GM23338 (cell line): ENCODE results near the gene CHIC1. TPM values are rescaled to one million over a fixed set of nuclear protein-coding genes. Genes with fewer than 3 reads are reported as not detected.
A peak's percentile ranks its signal among the peaks of the same experiment; 100 is the strongest.

Experiments
- ATAC-seq: fragments of 200-7000 bp; cut with Tn5 transposase; 3 replicates; pipeline ENCODE4 v1.9.1; 2020
- DNase-seq: peaks from one replicate; pipeline ENCODE4 v3.0.0-alpha.2; 2015; ENCODE audit warnings: low spot score
- H2AFZ ChIP-seq: fragments of 200-600 bp; sonication (generic); 2 replicates; pipeline ENCODE4 v1.8.0; 2016; ENCODE audit warnings: antibody characterized with exemption, mild to moderate bottlenecking, moderate library complexity
- H3F3A ChIP-seq: fragments of 200-600 bp; sonication (generic); replicated peaks from 2 replicates; pipeline ENCODE4 v1.8.0; 2017; ENCODE audit warnings: antibody characterized with exemption, mixed run types, low read depth
- H3K27ac ChIP-seq: fragments of 200-600 bp; sonication (generic); 2 replicates; pipeline ENCODE4 v1.6.1; 2016; ENCODE audit warnings: low read depth
- H3K27me3 ChIP-seq: fragments of 200-600 bp; sonication (generic); 2 replicates; pipeline ENCODE4 v1.8.0; 2016; ENCODE audit warnings: mild to moderate bottlenecking, mixed run types, moderate library complexity; ENCODE audit not compliant: insufficient read depth
- H3K36me3 ChIP-seq: fragments of 200-600 bp; sonication (generic); 2 replicates; pipeline ENCODE4 v1.8.0; 2016; ENCODE audit warnings: mild to moderate bottlenecking; ENCODE audit not compliant: insufficient read depth
- H3K4me1 ChIP-seq: fragments of 200-600 bp; sonication (generic); 2 replicates; pipeline ENCODE4 v1.8.0; 2016; ENCODE audit warnings: mild to moderate bottlenecking, moderate library complexity; ENCODE audit not compliant: insufficient read depth
- H3K4me2 ChIP-seq: fragments of 200-600 bp; sonication (generic); 2 replicates; pipeline ENCODE4 v1.7.1; 2017; ENCODE audit warnings: mixed run types
- H3K4me3 ChIP-seq: fragments of 200-600 bp; sonication (generic); 2 replicates; pipeline ENCODE4 v1.6.1; 2016; ENCODE audit warnings: mixed run types
- H3K79me2 ChIP-seq: fragments of 200-600 bp; sonication (generic); replicated peaks from 2 replicates; pipeline ENCODE4 v1.8.0; 2017; ENCODE audit warnings: mild to moderate bottlenecking; ENCODE audit not compliant: insufficient read depth
- H3K9me2 ChIP-seq: fragments of 200-600 bp; sonication (generic); 2 replicates; pipeline ENCODE4 v1.8.0; 2017; ENCODE audit not compliant: insufficient read depth
- H4K20me1 ChIP-seq: fragments of 200-600 bp; sonication (generic); replicated peaks from 2 replicates; pipeline ENCODE4 v1.8.0; 2017; ENCODE audit warnings: mild to moderate bottlenecking; ENCODE audit not compliant: insufficient read depth
- H3K27ac Mint-ChIP-seq: 2 replicates; pipeline ENCODE4 v1.8.0; 2020; ENCODE audit warnings: inconsistent platforms, mild to moderate bottlenecking, moderate library complexity, mixed read lengths
- H3K27me3 Mint-ChIP-seq: 3 replicates; pipeline ENCODE4 v1.8.0; 2022; ENCODE audit warnings: low read depth, mild to moderate bottlenecking, moderate library complexity, mixed read lengths, inconsistent platforms; ENCODE audit not compliant: insufficient read depth, poor library complexity
- H3K36me3 Mint-ChIP-seq: 3 replicates; pipeline ENCODE4 v1.8.0; 2021; ENCODE audit warnings: low read depth, mild to moderate bottlenecking, inconsistent platforms, moderate library complexity, mixed read lengths
- H3K4me1 Mint-ChIP-seq: 3 replicates; pipeline ENCODE4 v1.8.0; 2020; ENCODE audit warnings: mild to moderate bottlenecking, inconsistent platforms, mixed read lengths
- H3K4me3 Mint-ChIP-seq: 3 replicates; pipeline ENCODE4 v1.8.0; 2021; ENCODE audit warnings: moderate library complexity, mild to moderate bottlenecking, inconsistent platforms, mixed read lengths
- H3K9me3 Mint-ChIP-seq: 3 replicates; pipeline ENCODE4 v1.8.0; 2020; ENCODE audit warnings: moderate library complexity, mild to moderate bottlenecking, inconsistent platforms, mixed read lengths
- CREB1 ChIP-seq: fragments of 250-450 bp; sonication (Bioruptor Pico); IDR thresholded peaks from 2 replicates; pipeline ENCODE4 v1.5.0; 2020; ENCODE audit warnings: low read depth, mild to moderate bottlenecking, moderate library complexity
- EZH2 ChIP-seq: fragments of 200-600 bp; sonication (generic); IDR thresholded peaks from one replicate; pipeline ENCODE4 v1.8.0; 2017; ENCODE audit warnings: antibody characterized with exemption, mild to moderate bottlenecking, low read depth; ENCODE audit not compliant: unreplicated experiment
- EZH2phosphoT487 ChIP-seq: fragments of 200-600 bp; sonication (generic); IDR thresholded peaks from one replicate; pipeline ENCODE4 v1.8.1; 2018; ENCODE audit warnings: antibody characterized with exemption; ENCODE audit not compliant: unreplicated experiment
- JUNB ChIP-seq: IDR thresholded peaks from one replicate; pipeline ENCODE4 v1.6.1; 2016; ENCODE audit warnings: antibody characterized with exemption; ENCODE audit not compliant: unreplicated experiment
- POLR2AphosphoS5 ChIP-seq: IDR thresholded peaks from 2 replicates; pipeline ENCODE4 v1.6.1; 2016; ENCODE audit warnings: antibody characterized with exemption, low read depth
- STAT1 ChIP-seq: IDR thresholded peaks from one replicate; pipeline ENCODE4 v1.6.1; 2016; ENCODE audit warnings: antibody characterized with exemption; ENCODE audit not compliant: unreplicated experiment
- ZNF114 ChIP-seq: fragments of 250-450 bp; sonication (Bioruptor Pico); IDR thresholded peaks from 2 replicates; pipeline ENCODE4 v1.5.0; 2020; ENCODE audit warnings: mild to moderate bottlenecking, moderate library complexity
- ZNF331 ChIP-seq: fragments of 250-450 bp; sonication (Bioruptor Pico); IDR thresholded peaks from 2 replicates; pipeline ENCODE4 v1.5.0; 2020; ENCODE audit warnings: low read depth, mild to moderate bottlenecking, moderate library complexity
- polyA plus RNA-seq: library from polyadenylated mRNA; unstranded; fragments of >200 nt; fragmentation: Nextera tagmentation; extraction: Ambion mirVana; gene quantifications from 2 replicates; pipeline ENCODE4 v1.2.1, GENCODE V29; 2016
- total RNA-seq: library from RNA; depleted of rRNA; stranded (reverse); fragments of >200 nt; shearing (Covaris generic); gene quantifications from 2 replicates; pipeline ENCODE4 v1.2.3, GENCODE V29; 2014
- TF ChIP-seq, protein P1 (sequence below), 2 experiments: fragments of 200-600 bp in 1 of 2; sonication (generic) in 1 of 2; conservative IDR thresholded peaks; 2 replicates each; pipeline versions ENCODE4 v1.5.1 to v1.6.1; 2016 to 2017; ENCODE audit warnings: antibody characterized with exemption in 2 of 2, low read depth in 2 of 2, mild to moderate bottlenecking in 2 of 2, moderate library complexity in 1 of 2
- TF ChIP-seq, protein P2 (sequence below): IDR thresholded peaks from 2 replicates; pipeline ENCODE4 v1.6.1; 2016; ENCODE audit warnings: antibody characterized with exemption

CHIC1 gene
- total and polyA plus RNA-seq, 2 experiments from 2014 or later = 6.2 to 14.1 TPM

DNA sequence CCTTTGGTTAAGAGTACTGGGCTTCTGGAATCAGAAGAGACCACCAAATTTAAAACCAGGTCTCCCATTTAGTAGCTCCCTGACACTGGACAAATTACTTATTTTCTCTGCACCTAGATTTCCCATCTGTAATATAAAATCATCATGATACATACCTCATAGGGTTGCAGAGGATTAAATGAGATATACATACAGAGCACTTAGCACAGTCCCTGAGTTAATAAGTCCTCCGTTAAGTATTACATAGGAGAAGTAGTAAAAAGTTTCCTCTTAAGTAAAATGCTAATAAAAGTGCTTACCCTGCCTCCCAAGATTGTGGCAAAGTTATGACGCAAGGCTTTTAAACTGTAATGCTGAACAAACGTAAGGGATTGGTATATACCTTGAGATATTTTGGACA lies 539 bp upstream of the CHIC1 start (continued):
- TF ChIP-seq, protein P1, sequence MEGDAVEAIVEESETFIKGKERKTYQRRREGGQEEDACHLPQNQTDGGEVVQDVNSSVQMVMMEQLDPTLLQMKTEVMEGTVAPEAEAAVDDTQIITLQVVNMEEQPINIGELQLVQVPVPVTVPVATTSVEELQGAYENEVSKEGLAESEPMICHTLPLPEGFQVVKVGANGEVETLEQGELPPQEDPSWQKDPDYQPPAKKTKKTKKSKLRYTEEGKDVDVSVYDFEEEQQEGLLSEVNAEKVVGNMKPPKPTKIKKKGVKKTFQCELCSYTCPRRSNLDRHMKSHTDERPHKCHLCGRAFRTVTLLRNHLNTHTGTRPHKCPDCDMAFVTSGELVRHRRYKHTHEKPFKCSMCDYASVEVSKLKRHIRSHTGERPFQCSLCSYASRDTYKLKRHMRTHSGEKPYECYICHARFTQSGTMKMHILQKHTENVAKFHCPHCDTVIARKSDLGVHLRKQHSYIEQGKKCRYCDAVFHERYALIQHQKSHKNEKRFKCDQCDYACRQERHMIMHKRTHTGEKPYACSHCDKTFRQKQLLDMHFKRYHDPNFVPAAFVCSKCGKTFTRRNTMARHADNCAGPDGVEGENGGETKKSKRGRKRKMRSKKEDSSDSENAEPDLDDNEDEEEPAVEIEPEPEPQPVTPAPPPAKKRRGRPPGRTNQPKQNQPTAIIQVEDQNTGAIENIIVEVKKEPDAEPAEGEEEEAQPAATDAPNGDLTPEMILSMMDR (conservative IDR thresholded peaks at IDR 0.05; ENCODE audit: low read depth in 2 of 2) = no peak

DNA sequence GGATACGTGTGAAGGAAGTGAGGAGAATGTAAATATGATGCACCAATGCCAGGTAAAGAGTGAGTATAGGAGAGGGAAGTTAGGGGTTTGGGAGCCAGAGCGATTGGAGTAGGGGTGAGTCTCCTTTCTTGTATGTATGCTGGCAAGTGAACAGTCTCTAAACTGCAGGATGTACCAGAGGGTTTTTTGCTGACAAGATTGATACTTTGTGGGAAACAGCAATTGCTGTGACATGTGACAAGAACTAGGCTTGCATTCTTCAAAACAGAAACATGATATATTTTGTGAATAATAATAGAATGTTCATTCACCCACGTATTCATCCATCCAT lies 706 bp downstream of the CHIC1 start:
- DNase-seq = no peak
- no peaks in the 10 kb centered on the region for H3K27me3 ChIP-seq
- Mint-ChIP-seq H3K27ac (peak overlapping the region; percentile 97), H3K9me3 (no peaks in the 10 kb centered on the region), H3K4me3 (peak overlapping the region; percentile 96), H3K36me3 (no peaks in the 10 kb centered on the region), H3K4me1 (peaks cover 4% of the 10 kb centered on the region; the same call in 2 of the 3 replicates), H3K27me3 (no peaks in the 10 kb centered on the region)
- peaks cover 16% of the 10 kb centered on the region; the same call in 1 of the 2 replicates for H3K4me1 ChIP-seq
- no peaks in the 10 kb centered on the region for H3F3A ChIP-seq
- H3K4me2 ChIP-seq = peak overlapping the region; percentile 79
- H3K27ac ChIP-seq = peak overlapping the region; percentile 62; the same call in 1 of the 2 replicates
- H3K36me3 ChIP-seq = no peaks in the 10 kb centered on the region
- no peak for ATAC-seq
- peaks cover 44% of the 10 kb centered on the region for H3K79me2 ChIP-seq
- H3K9me2 ChIP-seq = no peaks in the 10 kb centered on the region
- H4K20me1 ChIP-seq = no peaks in the 10 kb centered on the region
- H3K4me3 ChIP-seq = peak overlapping the region; percentile 74
- TF ChIP-seq, protein P2, sequence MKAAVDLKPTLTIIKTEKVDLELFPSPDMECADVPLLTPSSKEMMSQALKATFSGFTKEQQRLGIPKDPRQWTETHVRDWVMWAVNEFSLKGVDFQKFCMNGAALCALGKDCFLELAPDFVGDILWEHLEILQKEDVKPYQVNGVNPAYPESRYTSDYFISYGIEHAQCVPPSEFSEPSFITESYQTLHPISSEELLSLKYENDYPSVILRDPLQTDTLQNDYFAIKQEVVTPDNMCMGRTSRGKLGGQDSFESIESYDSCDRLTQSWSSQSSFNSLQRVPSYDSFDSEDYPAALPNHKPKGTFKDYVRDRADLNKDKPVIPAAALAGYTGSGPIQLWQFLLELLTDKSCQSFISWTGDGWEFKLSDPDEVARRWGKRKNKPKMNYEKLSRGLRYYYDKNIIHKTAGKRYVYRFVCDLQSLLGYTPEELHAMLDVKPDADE = no peak
- TF ChIP-seq, protein P1 (conservative IDR thresholded peaks at IDR 0.05; ENCODE audit: low read depth in 2 of 2) = no peak
- TF ChIP-seq EZH2 = no peak
- no peak for TF ChIP-seq STAT1
- peak overlapping the region; percentile 74; the same call in 1 of the 2 replicates for H2AFZ ChIP-seq

DNA sequence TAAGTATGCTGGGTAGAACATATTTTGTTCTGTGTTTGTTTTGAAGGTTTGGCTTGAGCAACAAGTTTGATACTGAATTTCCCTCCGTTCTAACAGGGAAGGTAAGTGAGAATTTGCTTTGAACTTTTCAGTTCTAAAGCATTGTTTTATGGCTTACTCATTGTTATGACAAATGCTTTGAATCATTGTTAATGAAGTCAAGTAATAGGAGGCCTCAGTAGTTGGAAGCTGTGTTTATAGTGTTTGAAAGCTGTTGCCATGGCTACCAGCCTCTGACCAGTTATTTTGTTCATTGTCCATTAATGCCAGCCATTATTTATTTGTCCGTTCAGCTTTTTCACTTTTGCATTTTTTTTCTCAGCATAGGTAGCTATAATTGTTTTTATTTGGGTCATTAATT lies 14.4 kb downstream of the CHIC1 start:
- no peak overlapping the region for H3K27ac Mint-ChIP-seq
- ATAC-seq = no peak
- TF ChIP-seq POLR2AphosphoS5 = no peak
- TF ChIP-seq CREB1 (CRISPR knock-in tag) = no peak
- TF ChIP-seq EZH2phosphoT487 = no peak
- no peak for TF ChIP-seq JUNB
- TF ChIP-seq, protein P2 = no peak
- TF ChIP-seq ZNF331 (CRISPR knock-in tag) = no peak
- TF ChIP-seq ZNF114 (CRISPR knock-in tag) = no peak

More for the DNA sequence above, 14.4 kb downstream of the CHIC1 start:
- Histone ChIP-seq H3K4me1 (peaks cover 21% of the 10 kb centered on the region), H3K4me3 (no peak overlapping the region), H3K79me2 (peaks cover 39% of the 10 kb centered on the region), H2AFZ (no peak overlapping the region), H3F3A (no peaks in the 10 kb centered on the region), H3K27ac (no peak overlapping the region), H4K20me1 (peaks cover 4% of the 10 kb centered on the region; the same call in 1 of the 2 replicates), H3K9me2 (no peaks in the 10 kb centered on the region), H3K4me2 (no peak overlapping the region), H3K36me3 (no peaks in the 10 kb centered on the region), H3K27me3 (no peaks in the 10 kb centered on the region)
- DNase-seq = peak; percentile 55
- Mint-ChIP-seq H3K27me3 (no peaks in the 10 kb centered on the region), H3K9me3 (peaks cover 13% of the 10 kb centered on the region), H3K4me3 (no peak overlapping the region), H3K36me3 (peaks cover 21% of the 10 kb centered on the region), H3K4me1 (peaks cover 20% of the 10 kb centered on the region; the same call in 2 of the 3 replicates)
